Occipital lobe (tissue), 2 donors: ENCODE measurements around the gene KRTAP10-2. TPM values are rescaled to one million over a fixed set of nuclear protein-coding genes. Genes with fewer than 3 reads are reported as not detected.

Experiments
- DNase-seq: peaks from one replicate; lab custom pipeline; 2025; lab: John Stamatoyannopoulos, UW
- total RNA-seq: library from RNA; depleted of rRNA; stranded (reverse); fragments of >200 nt; gene quantifications from one replicate; pipeline ENCODE4 v1.2.3, GENCODE V29; 2014

The KRTAP10-2 gene
- total RNA-seq, 1 donor from 2014 or later = not detected

- DNase-seq = no peak
Measured at GRCh38 chr21:44515359-44516165, 35.7 kb downstream of the KRTAP10-2 start.

DNA sequence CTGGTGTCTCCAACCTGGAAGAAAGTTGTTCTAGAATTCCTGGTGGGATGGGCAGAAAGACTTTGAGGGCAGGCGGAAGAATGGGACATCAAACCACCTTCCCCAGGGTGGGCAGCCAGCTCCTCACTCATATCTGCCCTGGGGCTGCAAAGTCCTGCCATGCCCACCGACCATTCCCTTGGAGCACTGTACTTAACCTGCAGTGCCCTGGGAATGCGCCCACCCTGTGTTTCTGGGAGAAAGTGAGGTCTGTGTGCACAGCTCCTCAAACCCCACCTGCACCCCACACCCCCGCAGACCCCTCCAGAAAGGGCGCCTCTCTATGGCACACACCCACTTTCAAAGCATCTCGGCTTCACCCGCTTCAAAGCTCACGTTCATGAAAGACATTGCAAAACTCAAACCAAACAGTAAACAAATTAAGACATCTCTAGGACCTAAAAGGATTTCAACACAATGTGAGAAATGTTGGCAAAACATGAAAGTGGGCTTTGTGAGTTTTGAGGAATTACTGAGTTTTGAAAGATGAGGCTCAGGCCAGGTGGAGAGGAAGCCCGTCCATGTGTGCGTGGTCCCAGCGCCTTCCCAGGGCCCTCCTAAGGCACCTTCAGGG, 36.5 kb downstream of the KRTAP10-2 start:
- DNase-seq = no peak

- no peak for DNase-seq
Measured at GRCh38 chr21:44514218-44514520, 37.1 kb downstream of the KRTAP10-2 start.

GRCh38 chr21:44513389-44514217, 37.7 kb downstream of the KRTAP10-2 start:
- DNase-seq = no peak

DNA sequence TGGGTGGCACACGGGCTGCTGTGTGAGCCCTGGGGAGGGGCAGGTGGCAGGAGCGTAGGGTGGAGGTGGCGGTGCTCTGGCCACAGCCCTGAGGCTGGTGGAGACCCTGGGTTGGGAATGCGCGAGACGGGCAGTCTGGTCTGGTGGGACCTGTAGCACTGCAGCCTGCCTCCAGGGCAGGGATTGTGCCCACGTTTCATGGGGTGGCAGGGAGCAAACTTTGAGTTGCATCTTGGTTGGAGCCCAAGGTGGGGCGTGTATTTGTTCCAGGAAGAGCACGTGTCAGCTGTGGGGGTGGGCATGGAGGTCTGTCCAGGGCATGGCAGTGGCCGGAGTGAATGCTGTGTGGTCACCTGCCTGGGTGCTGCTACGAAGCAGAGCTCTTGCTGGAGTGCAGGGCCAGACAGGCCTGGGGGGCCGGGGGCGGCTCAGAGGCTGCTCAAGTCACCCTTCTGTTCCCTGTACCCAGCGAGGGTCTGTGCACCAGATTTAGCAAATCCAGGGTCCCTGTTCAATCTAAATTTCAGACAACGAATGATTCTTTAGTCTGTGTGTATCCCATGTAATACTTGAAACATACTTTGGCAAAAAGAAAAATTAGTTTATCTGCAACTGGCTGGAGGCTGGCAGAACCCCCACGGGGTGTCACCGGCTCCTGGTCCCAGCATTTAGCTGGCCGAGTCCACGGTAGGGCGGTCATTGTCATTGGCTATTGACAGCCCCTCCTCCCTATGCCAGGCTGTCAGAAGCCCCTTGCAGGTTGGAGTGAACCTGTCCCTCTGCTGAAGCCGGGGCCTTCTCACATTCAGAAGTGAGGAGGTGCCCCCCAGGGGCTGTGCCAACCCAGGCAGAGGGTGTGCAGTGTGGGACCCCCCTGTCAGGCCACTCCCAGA, 38.6 kb downstream of the KRTAP10-2 start:
- no peak for DNase-seq

DNA sequence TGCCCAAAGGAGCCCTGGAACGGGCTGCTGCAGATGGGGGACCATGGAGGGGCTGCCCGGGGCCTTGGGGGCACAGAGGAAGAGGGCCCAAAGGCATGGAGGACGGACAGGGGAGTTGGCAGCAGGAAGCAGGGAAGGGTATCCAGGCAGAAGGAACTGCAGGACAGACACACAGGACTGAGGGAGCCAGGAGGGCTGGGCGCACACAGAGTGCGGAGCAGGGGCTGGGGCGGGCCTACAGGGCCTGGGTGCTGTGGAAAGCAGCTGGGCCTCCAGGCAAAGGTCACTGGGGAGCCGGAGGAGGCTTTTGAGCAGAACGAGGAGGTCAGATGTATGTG, 39.4 kb downstream of the KRTAP10-2 start:
- no peak for DNase-seq

DNA sequence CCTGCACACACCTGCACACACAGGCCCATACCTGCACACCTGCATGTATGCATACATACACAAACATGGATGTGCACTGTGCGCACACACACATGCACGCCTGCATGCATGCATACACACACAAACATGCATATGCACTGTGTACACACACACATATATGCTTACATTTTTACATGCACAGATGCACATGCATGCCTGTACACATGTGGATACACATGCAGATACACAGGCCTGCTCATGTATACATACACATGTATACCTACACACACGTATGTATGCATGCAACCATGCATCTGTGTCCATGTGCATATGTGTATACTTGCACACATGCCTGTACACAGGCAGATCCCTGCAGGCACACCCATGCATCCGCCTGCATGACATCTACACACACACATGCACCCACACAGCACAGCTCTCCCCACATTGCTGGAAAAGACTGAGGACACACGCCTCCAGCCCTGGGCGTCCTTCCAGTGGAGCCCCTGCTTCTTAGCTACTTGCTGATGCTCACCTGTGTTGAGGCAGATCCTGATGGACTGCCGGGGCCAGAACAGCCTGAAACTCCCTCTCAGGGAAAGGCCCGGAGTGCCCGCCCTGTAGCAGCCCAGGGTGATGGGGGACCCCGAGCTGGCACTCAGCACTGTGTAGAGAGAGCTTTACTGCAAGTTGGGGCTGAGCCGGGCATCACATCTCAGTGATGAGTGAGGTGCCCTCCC, 39.9 kb downstream of the KRTAP10-2 start:
- DNase-seq = no peak

- no peak for DNase-seq
Measured at GRCh38 chr21:44510508-44511218, 40.6 kb downstream of the KRTAP10-2 start.

DNA sequence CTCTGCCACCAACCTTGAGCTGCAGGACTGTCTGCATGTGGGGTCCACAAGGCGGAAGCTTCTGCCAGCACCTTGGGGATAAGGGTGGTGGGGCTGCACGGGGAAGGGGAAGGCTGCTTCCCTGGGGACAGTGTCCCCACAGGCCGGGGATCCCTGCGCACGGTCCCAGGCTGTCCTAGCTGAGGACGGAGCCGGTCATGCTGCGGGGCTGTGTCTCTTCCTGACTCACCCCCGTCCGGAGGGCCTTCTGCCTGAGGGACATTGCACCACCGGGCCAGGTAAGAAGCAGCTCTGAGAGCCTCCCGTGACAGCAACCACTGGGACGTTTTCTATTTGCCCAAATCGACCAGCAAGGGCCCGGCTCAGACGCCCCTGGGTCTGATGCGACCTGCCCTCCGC, 41.2 kb downstream of the KRTAP10-2 start:
- DNase-seq = no peak

GRCh38 chr21:44509539-44509938, 41.8 kb downstream of the KRTAP10-2 start:
- no peak for DNase-seq

- no peak for DNase-seq
Measured at GRCh38 chr21:44508711-44509445, 42.4 kb downstream of the KRTAP10-2 start.

DNA sequence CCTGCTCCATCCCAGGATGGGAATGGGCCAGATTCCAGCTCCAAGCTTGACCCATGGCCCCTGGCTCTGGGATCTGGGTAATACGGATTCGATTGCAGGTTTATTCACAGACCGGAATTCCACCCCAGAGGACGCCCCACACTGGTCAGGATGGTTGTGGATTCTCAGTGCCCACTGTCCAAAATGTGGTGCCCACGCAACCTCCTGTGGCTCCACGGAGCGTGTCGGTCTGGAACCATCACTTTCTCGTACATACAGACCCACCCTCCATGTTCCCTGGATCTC, 42.9 kb downstream of the KRTAP10-2 start:
- no peak for DNase-seq

GRCh38 chr21:44507673-44508425, 43.5 kb downstream of the KRTAP10-2 start:
- no peak for DNase-seq

DNA sequence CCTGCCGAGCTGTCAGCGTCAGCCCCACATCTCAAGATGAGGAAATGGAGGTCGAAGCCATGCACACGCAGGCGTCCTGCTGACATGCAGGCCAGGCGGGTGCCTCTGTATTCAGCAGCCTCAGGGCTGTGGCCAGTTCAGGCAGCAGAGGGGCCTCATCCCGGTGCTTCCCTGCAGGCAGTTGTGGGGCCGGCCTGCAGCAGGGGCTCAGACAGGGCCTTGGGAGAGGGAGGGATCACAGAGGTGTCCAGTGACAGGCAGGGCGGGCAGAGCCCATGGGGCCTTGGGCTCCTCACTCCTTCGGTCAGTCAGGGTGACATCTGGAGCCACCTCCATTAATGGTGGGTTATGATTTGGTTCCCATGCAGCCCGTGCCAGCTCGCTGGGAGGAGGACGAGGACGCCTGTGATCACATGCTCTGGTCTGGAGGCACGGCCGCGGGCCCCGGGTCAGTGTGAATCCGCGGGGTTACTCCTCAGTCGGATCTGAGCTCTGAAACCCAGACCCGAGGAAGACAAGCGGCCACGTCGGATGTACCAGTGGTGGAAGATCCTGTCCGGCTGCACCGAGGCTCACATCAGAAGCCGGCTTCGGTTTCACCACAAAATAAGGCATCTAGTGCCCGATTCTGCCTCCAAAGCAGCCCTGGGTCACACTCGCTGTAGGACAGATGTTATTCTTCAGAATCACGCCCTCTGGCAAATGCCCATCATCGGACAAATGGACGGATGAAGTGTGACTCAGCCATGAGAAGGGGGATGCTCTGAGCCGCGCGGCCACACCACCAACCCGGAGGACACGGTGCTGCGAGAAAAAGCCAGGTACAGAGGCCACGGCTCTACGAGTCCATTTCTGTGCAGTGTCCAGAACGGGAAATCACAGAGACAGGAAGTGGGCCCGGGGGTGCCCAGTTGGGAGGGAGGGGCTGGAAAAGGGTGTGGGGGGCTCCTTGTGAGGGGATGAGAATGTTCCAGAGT, 44.7 kb downstream of the KRTAP10-2 start:
- no peak for DNase-seq

DNA sequence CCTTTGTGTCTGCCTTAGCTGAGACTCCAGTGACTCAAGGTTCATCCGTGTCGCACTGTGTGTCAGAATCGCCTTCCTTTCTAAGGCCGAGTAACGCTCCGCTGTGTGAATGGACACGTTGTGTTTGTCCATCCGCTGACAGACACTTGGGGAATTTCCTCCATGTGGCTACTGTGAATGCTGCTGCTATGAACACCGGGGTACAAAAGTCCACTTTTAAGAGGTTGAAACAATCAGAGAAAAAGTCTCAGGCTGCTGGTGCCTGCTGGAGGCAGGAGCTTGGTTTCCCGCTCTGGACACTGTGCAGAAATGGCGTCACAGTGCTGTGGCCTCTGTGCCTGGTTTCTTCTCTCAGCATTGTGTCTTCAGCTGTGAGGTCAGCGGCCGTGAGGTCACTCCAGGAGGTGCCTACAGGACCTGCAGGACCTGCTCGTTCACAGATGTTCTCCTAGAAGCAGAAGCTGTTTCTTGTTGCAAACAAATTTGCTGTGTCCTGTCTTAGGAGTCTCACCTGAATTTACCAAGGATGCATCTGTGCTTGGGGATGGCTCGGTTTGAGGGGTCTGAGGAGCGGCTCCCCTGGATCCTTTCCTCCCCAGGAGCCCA, 45.5 kb downstream of the KRTAP10-2 start:
- no peak for DNase-seq

- no peak for DNase-seq
Measured at GRCh38 chr21:44503901-44504399, 47.4 kb downstream of the KRTAP10-2 start.
